Mononuclear cell (primary cell): Measurements from ENCODE around the gene CMTM8. TPM values are rescaled to one million over a fixed set of nuclear protein-coding genes. Genes with fewer than 3 reads are reported as not detected.

ENCODE experiments used
- H3K27me3 ChIP-seq: 2 replicates; pipeline ENCODE4 v1.6.0; 2011; ENCODE audit warnings: low read length, control low read depth; ENCODE audit not compliant: insufficient read depth
- H3K4me1 ChIP-seq: 2 replicates; pipeline ENCODE4 v1.5.1; 2011; ENCODE audit warnings: mild to moderate bottlenecking, low read length, control low read depth; ENCODE audit not compliant: insufficient read depth
- H3K4me3 ChIP-seq: 2 replicates; pipeline ENCODE4 v1.5.1; 2011; ENCODE audit warnings: mild to moderate bottlenecking, low read length, moderate library complexity
- H3K9me3 ChIP-seq: 2 replicates; pipeline ENCODE4 v1.5.1; 2011; ENCODE audit warnings: low read depth, mild to moderate bottlenecking, control low read depth, low read length
- total RNA-seq: library from RNA; depleted of rRNA; stranded (reverse); fragments of >200 nt; gene quantifications from one replicate; pipeline ENCODE4 v1.2.3, GENCODE V29; 2012

Gene CMTM8
- total RNA-seq, 1 donor = 2.9 TPM

- Histone ChIP-seq H3K4me3 (no peak overlapping the region), H3K9me3 (no peaks in the 10 kb centered on the region), H3K4me1 (no peaks in the 10 kb centered on the region), H3K27me3 (no peaks in the 10 kb centered on the region)
Observed at GRCh38 chr3:32319607-32320006, 81.1 kb downstream of the CMTM8 start.

DNA sequence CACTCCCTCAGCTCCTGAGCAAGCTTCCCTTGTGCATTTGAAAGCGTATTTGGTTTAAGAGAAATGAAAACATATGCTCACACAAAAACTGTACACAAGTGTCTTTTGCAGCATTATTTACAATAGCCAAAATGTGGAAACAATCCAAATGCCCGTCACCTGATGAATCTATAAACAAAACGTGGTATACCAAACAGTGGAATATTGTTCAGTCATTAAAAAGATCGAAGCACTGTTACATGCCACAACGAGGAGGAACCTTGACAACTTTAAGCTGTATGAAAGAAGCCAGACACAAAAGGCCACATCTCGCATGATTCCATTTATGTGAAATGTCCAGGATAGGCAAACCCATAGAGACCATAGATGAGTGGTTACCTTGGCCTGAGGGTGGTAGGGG is 81.6 kb downstream of the CMTM8 start:
- Histone ChIP-seq H3K9me3 (no peaks in the 10 kb centered on the region), H3K27me3 (no peaks in the 10 kb centered on the region), H3K4me3 (no peak overlapping the region), H3K4me1 (no peaks in the 10 kb centered on the region)

DNA sequence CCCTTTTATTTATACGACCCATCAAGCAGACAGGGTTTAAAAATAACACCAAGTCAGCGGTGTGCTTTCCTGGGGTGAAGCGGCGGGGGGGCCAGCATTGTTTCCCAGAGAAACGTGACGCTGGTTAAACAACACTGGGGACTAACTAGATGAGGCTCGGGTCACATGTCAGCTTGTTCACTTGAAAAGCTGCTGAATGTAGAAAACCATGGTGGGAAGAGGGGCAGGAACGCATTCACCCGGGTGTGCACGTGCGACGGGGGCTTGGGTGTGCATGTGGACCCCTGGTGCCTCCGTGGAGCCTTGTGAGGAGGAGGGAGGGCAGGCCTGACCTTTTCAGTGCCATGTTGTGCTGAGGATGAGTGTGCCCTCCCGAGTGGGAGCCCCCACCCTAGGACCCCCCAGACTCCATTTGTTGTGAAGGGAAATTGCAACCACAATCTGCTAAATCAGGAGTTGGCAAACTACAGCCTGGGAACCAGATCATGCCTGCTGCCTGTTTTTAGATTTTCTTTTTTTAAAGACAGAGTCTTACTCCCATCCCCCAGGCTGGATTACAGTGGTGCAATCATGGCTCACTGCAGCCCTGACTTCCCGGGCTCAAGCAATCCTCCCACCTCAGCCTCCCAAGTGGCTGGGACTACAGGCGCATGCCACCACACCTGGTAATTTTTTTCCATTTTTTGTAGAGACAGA is 82.8 kb downstream of the CMTM8 start:
- H3K4me1 ChIP-seq = no peaks in the 10 kb centered on the region
- H3K9me3 ChIP-seq = no peaks in the 10 kb centered on the region
- no peak overlapping the region for H3K4me3 ChIP-seq
- no peaks in the 10 kb centered on the region for H3K27me3 ChIP-seq

DNA sequence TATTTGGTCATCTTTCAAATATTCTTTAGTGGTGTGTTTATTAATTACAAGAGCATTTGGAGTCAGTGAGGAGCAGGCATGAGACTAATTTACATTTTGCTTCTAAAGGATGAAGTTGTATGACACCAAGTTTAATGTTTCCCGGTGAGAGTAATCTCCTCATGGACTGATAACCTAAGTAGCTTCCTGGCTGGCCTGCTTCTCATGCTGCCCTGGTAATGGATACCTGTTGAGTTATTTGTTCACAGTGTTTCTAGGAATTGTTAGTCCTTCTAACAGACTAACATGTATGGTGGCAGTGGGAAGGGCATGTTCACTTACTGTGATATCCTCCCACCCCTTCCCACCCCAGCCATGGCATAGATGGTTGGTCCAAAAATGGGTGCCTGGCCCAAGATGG is 83.8 kb downstream of the CMTM8 start:
- H3K4me1 ChIP-seq = no peaks in the 10 kb centered on the region
- no peak overlapping the region for H3K4me3 ChIP-seq
- no peaks in the 10 kb centered on the region for H3K27me3 ChIP-seq
- no peaks in the 10 kb centered on the region for H3K9me3 ChIP-seq

DNA sequence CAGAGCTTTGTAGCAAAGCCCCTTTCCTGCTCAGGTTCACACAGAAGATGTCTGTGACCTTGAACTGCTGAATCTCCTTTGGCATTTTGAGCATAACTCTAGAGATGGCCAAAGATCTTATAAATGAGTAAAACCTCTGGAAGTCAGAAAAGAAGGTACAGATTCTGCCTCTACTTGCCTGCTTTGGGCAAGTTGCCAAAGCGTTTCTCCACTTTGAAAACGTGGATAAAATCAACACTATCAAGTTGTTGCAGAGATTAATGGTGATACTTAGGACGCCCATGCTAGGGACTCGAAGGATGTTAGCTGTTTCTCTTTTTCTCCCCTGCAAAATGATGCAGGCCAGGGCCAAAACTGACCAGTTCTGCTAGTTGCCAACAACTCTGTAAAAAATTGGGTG is 85.1 kb downstream of the CMTM8 start:
- Histone ChIP-seq H3K9me3 (no peaks in the 10 kb centered on the region), H3K4me3 (no peak overlapping the region), H3K27me3 (no peaks in the 10 kb centered on the region), H3K4me1 (no peaks in the 10 kb centered on the region)

DNA sequence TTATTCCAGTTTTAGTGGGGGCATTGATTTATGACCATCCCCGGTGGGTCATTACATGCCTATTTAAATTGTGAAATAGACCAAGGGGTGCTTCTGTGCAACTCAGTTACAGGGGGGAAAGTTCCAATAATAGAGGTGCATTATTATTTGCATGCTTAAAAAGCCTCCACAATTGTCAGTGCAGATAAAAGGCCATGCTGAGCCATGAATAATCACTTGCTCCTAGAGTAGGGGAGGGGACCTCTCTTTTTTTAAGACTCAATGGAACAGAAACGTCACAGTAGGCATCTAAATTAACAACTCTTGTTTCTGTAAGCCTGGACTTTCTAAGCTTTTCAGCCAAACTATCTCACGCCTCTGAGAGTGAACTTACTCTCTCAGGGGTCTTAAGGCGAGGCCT is 86.7 kb downstream of the CMTM8 start:
- Histone ChIP-seq H3K27me3 (no peaks in the 10 kb centered on the region), H3K4me1 (no peaks in the 10 kb centered on the region), H3K9me3 (no peaks in the 10 kb centered on the region), H3K4me3 (no peak overlapping the region)

DNA sequence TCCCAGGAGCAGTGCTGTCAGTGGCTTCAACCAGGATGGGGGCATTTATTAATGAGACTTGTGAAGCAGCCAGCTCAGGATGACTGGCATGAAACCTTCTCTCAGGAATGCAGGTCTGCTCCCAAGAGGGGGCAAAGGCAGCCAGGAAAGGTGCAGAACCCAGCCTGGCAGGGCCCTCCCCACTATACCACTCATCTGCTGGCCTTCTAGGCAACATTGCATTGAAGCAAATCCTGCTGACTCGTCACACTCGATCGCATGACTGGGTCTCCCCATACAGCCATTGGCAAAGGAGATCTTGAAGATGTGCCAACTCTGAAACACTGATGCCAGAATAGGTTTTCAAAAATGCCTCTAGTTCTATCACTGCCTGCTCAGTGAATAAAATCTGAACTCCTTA is 87.4 kb downstream of the CMTM8 start:
- H3K27me3 ChIP-seq = no peaks in the 10 kb centered on the region
- no peak overlapping the region for H3K4me3 ChIP-seq
- H3K4me1 ChIP-seq = no peaks in the 10 kb centered on the region
- no peaks in the 10 kb centered on the region for H3K9me3 ChIP-seq

DNA sequence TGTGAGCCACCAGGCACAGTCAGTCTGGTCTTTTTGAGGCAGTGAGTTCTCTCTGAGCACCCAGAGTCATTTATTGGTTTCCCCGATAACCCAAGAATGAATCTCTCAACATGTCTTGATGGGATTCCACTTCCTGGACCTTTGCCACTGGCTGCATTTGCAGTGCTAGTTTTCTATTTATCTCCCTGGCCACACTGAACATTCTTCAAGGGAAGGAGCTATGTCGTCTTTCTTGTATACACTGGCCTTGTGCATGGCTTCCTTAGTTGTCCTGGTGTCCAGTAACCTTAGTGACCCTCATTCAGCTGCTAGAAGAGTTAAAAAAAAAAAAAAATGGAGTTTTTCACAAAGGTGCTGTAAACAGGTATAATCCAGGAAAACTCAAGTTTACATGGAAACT is 88.3 kb downstream of the CMTM8 start:
- Histone ChIP-seq H3K4me1 (no peaks in the 10 kb centered on the region), H3K9me3 (no peaks in the 10 kb centered on the region)

GRCh38 chr3:32334675-32335074 is 96.2 kb downstream of the CMTM8 start:
- Histone ChIP-seq H3K9me3 (no peaks in the 10 kb centered on the region), H3K4me1 (peaks cover 15% of the 10 kb centered on the region), H3K27me3 (no peaks in the 10 kb centered on the region), H3K4me3 (no peak overlapping the region)

More for the DNA sequence above, 88.3 kb downstream of the CMTM8 start:
- Histone ChIP-seq H3K4me3 (no peak overlapping the region), H3K27me3 (no peaks in the 10 kb centered on the region)

DNA sequence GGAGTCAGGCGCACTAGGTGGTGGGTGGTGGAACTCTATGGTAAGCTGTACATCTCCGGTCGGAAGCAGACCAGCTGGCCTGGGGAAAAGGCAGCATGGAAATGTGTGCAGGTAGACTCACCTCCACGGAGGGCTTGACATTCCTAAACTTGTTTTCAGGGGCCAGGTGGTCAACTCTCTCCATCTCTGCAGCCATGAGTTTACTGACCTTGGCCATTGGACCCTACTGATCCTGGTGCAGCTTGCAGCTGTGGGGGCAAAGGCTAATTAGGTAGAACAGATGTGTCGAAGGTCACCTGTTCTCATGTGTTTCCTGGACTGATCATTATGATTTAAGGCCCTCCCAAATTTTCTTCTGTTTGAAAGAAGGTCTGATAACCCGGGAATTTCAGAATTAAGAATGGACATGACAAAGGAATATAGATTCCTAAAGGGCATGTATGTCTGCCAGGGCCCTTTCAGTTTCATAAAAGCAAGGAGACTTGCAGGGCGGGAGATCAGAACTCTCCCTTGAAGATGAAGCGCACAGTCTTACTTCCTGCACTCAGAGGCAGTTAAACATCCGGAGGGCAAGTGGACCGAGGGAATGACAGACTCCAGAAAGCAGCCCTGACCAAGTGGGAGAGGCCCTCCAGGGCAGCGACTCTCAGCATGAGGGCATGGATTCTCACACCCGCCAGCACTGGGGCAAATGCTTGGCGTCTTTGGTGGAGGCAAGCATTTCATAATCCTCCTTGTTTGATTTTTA is 97.1 kb downstream of the CMTM8 start:
- H3K27me3 ChIP-seq = no peaks in the 10 kb centered on the region
- no peaks in the 10 kb centered on the region for H3K9me3 ChIP-seq
- peaks cover 15% of the 10 kb centered on the region for H3K4me1 ChIP-seq
- no peak overlapping the region for H3K4me3 ChIP-seq

DNA sequence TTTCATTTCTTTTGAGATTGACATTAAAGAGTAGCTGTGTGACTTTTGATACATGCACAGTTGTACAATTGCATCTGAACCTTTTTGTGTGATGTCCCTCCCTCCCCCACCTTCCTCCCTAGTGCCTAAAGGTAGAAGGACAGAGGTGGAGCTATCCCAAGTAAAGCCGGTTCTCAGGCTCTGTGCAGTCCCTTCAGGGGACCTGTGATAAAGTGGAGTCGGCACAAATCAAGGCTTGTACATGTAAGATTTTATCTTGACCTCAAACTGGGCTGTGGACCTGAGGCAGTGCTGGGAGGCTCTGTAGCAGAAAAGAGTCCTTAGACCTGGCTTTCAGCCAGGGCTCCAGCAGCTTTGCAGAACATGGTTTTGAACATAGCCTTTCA is 97.6 kb downstream of the CMTM8 start:
- H3K4me1 ChIP-seq = peaks cover 15% of the 10 kb centered on the region
- no peaks in the 10 kb centered on the region for H3K27me3 ChIP-seq
- no peak overlapping the region for H3K4me3 ChIP-seq
- no peaks in the 10 kb centered on the region for H3K9me3 ChIP-seq

DNA sequence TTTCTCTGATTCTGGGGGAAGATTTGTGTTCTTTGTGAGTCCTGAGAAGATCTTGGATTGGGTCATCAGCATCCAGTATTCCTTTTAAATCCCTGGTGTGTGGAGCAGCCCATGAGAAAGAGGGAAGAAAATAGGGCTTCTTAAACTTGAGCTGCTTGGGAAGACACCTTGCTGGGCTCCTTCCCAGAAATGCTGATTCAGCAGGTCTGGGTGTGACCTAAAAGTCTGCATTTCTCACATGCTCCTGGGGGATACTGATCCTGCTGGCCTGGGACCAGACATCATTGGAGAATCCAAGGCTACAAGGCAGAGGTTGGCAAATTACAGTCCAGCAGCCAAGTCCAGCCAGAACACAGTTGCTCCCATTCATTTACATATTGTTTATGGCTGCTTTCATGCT is 99.0 kb downstream of the CMTM8 start:
- Histone ChIP-seq H3K4me3 (no peak overlapping the region), H3K27me3 (no peaks in the 10 kb centered on the region), H3K4me1 (peaks cover 15% of the 10 kb centered on the region), H3K9me3 (no peaks in the 10 kb centered on the region)

DNA sequence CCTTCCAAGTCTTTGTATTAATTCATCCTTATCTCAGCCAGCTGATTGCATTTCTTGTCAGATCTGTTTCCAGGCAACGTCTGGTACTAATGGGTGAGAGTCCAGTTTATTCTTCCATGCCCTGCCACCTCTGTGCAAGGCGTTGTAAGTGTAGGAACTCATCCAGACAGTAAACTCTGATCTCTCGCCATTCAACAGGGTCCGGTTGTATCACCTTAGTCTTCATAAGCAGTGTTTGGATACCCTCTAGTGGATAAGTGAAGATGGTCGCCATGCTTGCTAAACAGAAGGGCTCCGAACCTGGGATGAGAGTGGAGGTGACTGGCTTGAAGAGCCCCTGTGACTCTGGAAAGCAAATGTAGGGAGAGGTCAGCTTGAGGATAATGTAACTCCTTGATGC is 101.6 kb downstream of the CMTM8 start:
- peaks cover 11% of the 10 kb centered on the region for H3K4me1 ChIP-seq
- no peaks in the 10 kb centered on the region for H3K27me3 ChIP-seq
- no peak overlapping the region for H3K4me3 ChIP-seq
- H3K9me3 ChIP-seq = no peaks in the 10 kb centered on the region

DNA sequence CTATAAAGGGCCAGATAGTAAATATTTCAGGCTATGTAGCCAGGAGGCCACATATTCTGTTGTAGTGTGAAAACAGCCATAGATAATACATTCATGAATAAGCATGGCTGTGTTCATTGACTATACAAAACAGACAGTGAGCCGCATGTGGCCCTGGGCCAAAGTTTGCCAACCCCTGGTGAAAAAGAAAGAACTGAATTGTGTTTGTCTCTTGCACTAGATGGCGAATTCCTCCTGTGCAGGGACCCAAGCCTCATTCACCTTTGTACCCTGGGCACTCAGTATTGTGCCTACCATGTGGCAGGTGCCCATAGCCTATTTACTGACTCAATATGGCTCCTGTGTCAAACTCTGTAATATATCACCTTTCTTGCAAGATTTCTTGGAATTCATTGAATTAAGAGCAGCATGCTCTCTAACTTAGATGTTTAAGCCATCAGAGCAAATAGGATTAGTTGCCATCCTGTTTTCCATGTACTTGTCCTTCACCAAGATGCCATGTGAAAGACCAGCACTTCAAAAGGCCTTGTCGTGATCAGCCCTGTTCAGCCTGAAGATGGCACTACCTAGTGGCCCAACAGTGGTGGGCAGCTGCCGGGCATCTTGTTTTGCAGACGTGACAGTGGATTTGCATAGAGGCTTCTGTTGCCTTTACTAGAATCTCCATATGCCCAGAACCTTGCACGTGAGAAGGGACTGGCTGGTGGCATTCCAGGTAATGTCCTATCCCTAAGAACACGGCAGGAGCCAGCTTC is 102.3 kb downstream of the CMTM8 start:
- H3K4me1 ChIP-seq = peaks cover 4% of the 10 kb centered on the region
- H3K4me3 ChIP-seq = no peak overlapping the region
- H3K27me3 ChIP-seq = no peaks in the 10 kb centered on the region
- H3K9me3 ChIP-seq = no peaks in the 10 kb centered on the region

DNA sequence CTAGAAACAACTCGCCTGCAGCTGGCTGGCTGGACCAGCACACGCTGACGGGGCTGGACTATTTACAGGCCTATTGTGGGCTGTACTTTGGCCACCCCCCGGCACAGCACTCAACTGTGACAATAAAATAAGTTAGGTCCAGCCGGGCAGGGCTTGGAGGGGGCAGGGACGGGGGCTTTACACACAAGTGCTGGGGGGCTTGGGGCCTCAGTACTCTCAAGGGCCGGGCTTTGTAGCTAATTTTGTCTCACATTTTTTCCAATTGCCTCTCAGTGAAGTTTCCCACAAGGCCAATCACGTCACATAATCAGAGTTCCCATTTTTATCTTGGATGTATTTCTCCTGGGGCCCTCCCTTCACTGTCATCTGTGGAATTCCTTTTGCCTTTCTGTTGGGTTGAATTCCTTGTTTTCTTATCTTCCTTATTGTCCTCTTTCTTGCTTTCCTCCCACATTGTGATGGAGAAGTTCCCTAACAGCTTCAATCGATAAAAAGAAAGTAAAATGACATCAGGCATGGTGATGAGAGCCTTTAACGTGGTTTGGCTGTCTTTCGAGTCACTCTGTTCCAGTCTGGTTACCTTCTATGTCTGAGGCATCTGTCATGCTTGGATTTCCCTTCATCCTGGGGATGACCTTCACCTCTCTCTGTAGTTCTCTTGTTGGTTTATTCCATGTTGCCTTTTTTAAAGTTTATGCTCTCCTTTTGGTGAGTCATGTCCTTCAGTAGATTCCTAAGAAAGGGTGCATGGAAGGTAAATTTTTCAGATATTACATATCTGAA is 109.1 kb downstream of the CMTM8 start:
- Histone ChIP-seq H3K27me3 (no peaks in the 10 kb centered on the region), H3K4me1 (peaks cover 2% of the 10 kb centered on the region)

More for the DNA sequence above, 109.1 kb downstream of the CMTM8 start:
- Histone ChIP-seq H3K4me3 (no peak overlapping the region), H3K9me3 (no peaks in the 10 kb centered on the region)
